HG03457 (cell line): ENCODE results near the gene GIMAP8.

ENCODE experiments used
- ATAC-seq: cut with Tn5 transposase; IDR thresholded peaks from one replicate; pipeline ENCODE4 v1.9.1; 2021; ENCODE audit warnings: moderate number of reproducible peaks; ENCODE audit not compliant: unreplicated experiment

Gene GIMAP8

GRCh38 chr7:150410680-150411346 is 39.6 kb upstream of the GIMAP8 start:
- no peak for ATAC-seq

DNA sequence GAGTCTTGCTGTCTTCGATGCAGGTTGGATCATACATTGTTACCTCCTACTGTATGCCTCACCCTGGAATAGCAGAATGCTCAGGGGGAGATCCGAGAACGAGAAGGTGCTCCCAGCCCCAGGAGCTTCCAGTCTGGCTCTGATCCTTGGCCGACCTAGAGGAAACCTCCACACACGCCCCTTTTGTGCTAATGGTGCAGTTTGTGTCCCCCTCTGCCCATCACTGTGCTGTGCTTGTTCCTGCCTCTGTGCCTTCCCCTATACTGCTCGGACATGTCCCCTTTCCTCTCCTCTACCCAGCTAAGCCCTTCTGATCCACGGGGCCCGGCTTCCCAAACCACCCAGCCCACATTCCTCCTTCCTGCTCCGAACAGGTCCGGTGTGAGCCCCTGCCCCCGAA is 38.8 kb upstream of the GIMAP8 start:
- no peak for ATAC-seq

DNA sequence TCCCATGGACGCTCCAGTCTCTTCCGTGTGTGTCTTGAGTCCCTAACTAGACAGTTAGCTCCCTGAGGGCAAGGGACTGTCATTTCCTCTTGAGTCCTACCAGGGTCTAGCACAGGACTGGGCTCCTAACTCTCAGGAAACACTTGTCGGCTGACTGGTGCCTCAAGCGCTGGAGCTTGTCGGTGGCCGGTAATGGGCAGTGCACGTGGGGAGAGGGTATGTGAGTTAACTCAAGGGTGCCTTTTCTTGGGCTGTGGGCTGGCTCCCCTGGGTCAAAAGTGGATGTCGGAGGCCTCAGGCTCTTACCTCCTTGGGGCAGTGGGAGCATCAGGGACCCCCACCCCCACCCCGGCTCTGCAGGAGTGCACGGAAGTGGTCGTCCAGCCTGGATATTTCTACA is 38.4 kb upstream of the GIMAP8 start:
- no peak for ATAC-seq

GRCh38 chr7:150412518-150413488 is 37.6 kb upstream of the GIMAP8 start:
- ATAC-seq = no peak

- ATAC-seq = no peak
Measured at GRCh38 chr7:150413640-150414081, 36.8 kb upstream of the GIMAP8 start.

DNA sequence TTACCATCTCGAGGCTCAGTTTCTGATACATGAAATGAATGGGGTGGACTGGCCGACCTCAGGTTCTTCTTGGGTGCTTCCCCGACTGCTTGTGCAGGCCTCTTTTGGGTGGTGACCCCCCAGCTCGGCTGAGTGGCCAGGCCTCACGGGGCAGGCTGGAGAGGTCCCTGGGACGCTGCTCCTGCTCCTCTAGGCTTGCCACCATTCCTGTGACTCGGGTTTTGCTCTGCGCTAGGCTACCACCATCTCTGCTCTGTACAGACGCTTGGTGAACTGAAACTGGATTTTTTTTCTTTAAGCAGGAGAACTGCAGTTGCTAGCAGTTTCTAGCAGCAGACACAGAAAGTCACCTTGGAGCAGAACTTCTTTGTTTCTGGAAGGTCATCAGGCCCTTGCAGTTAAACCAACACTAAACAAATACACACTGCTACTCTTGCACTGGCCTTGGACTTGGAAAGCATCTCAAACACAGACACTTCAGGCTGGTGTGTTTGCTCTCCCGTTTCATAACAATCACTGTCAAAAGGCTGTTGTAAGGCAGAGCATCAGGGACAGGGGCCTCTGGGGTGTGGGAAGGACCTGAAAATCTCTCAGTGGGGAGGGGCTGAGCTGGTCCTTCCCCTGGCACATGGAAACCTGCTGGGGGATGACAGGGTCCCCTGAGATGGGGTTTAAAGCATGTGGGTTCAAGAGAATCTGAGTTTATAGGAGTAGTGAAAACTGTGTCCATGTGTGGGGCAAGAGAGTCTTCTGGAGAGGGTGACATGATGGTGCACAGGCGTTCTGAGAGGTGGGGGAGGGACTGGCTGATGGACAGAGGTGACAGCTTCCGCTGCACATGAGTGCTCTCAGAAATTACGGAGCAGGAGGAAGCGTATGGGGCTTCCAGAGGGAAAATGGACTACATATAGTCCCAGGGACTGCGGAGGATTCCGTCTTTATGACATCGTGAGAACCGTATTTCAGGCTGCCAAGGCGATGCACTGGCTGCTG is 35.0 kb upstream of the GIMAP8 start:
- no peak for ATAC-seq

DNA sequence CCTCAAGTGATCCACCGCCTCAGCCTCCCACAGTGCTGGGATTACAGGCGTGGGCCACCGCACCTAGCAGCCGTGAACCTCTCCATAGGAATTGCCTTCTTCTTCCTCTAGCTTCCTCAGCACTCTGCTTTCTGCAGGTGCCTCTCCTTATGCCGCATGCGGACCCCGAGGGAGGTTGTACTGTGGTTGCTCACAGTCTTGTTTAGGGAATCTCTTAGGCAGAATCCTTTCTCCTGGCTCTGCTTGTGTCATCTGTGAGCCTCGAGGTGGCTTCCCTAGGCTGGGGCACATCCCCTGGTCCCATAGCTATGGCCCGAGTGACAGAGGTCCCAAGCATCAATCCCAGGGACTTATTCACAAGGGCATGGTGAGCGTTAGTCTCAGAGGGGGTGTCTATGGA is 33.2 kb upstream of the GIMAP8 start:
- ATAC-seq = no peak

DNA sequence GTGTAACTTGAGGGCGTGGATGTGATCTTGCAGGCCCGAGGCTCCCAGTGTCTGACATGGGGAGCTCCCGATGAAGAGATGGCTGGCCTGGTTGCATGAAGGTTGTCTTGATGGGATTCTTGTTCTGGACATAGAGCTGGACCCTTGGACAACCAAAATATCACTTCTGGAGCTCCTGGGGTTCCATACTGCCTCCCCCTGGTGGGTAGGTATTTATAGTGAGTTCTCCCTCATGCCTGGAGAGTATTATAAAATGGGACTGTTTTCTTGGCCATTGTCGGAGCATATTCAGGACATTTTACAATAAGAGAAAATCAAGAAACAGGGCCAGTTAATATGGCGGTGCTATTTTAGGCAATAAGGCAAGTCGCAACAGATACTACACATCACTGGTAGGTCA is 32.6 kb upstream of the GIMAP8 start:
- no peak for ATAC-seq

DNA sequence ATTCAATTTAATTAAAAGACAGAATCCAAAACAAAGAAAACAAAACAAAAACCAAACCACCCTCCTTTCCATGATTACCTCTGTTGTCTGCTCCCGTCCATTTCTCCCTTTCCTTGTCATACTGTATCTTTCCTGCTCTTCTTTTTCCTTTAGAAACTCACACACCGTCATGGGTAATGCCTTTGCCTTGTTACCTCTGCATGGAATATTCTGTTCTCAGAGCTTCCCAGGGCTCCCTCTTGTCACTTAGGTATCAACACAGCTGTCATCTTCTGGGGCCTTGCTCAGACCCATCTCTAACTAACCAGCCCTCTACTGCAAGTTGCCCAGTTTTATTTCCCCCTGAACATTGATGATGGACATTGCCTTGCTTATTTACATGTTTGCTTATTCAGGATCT is 30.2 kb upstream of the GIMAP8 start:
- ATAC-seq = no peak

DNA sequence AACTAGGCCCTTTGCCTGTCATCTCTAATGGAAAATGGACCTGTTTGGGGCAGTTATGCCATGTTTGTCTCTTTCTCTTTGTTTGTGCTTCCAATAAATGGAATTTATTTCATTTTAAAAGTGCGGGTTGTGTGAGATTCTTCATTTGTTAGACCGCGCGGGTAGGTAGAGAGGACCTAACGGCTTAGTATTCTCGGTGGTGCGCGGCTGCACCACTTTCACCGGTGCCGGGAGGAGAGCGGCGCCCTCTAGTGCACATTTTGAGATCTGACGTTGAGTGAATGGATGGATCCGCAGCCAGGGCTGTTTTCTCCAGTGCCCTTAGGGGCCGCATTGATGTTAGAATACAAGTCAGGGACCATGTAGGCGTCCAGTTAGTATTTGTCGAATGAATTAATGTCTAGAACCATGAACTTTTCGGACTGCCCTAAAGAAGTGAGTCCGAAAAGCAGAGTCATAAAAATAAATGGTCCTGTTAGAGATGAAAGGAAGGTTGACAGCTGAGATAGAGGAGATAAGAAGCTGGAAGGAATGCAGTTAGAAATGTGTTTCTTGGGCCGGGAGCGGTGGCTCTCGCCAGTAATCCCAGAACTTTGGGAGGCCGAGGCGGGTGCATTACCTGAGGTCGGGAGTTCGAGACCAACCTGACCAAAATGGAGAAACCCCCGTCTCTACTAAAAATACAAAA is 29.3 kb upstream of the GIMAP8 start:
- peak; percentile 83 for ATAC-seq

DNA sequence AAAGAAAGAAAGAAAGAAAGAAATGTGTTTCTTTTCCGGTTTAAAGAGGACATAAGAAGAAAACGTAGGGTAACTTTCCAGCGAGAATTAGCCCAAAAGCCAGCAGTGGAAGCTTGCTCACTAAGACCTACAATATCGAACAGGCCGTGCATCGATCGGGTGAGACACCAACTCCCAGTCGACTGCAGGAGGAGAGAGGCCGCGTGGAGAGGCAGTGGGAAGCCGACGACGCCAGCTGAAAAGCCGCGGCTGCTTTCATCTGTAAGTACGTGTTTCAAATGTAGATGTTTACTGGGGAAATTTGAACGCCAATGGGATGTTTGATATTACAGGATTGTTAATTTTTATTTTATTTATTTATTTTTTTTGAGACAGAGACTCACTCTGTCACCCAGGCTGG is 28.6 kb upstream of the GIMAP8 start:
- ATAC-seq = no peak

DNA sequence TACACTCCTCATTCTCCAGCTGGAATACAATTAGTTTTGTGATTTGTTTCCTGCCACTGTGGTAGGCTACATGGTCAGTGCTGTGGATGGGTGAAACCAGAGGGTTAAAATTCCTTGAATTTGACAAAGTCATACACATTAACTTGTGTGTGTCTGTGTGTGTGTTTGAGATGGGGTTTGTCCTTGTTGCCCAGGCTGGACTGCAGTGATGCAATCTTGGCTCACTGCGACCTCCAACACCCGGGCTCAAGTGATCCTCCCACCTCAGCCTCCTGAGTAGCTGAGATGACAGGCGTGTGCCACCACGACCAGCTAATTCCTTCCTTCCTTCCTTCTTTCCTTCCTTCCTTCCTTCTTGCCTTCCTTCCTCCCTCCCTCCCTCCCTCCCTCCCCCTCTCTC is 24.8 kb upstream of the GIMAP8 start:
- no peak for ATAC-seq

DNA sequence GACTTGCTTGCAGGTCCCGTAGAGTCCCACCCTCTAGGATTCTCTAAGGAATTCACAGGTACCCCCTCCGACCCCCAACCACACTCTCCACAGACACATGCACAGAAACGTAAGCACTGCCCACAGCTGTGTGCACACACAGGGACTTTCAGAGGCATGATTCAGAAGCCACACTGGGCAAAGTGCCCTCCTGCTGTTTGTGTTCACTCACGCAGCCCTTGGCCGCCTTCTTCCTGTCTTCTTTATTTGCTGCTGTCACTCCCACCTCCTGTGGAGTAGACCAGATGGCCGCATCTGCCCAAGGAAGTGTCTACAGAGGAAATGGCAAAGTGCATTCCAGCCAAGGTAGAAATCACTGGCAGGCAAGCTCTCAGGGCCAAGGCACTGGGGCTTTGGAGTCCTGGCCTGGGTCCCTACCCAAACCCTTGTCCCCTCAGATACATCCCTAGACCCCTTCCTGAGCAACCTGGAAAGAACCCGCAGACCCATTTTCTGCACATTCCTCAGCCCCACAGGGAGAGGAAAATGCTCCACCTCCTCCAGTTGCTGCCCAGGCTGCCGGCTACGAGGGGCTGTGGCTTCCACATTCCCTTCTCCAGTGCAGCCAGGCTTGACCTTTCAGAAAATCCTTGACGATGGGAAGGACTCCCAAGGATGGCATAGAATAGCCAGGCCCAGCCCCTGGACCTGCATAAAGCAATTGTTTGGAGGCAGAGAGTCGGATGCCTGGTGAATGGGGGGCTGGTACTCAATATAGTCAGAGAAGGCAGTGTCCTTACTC is 21.6 kb upstream of the GIMAP8 start:
- ATAC-seq = no peak

GRCh38 chr7:150429699-150430098 is 20.7 kb upstream of the GIMAP8 start:
- ATAC-seq = no peak

DNA sequence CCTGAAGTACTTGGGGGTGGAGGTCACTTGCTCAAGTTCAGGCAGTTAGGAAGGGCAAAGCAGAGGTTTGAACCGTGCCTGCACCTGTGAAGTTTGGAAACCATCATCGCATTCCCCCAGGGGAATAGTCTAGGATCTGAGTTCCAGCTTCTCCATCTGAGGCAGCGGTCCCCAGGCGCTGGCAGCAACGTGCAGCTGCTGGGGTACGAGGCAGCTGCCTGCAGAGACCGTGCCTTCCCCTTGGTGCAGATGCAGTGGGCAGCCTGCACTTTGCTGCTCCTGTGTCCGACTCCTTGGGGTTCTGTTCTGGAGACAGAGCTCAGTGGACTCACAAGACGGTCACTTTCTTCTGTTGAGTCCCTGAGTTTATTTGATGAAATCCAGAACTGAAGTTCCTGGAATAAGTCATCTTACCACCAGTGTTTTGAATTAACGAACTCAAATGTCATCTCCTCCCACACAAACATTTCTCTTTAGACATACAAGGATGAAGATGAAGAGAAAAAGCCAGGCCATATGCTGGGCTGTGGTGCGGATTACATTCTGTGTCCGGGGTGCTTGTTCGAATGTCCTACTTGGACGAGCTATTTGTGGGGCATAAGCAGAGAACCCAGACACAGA is 19.9 kb upstream of the GIMAP8 start:
- ATAC-seq = no peak

- ATAC-seq = no peak
Measured at GRCh38 chr7:150431839-150432658, 18.4 kb upstream of the GIMAP8 start.

DNA sequence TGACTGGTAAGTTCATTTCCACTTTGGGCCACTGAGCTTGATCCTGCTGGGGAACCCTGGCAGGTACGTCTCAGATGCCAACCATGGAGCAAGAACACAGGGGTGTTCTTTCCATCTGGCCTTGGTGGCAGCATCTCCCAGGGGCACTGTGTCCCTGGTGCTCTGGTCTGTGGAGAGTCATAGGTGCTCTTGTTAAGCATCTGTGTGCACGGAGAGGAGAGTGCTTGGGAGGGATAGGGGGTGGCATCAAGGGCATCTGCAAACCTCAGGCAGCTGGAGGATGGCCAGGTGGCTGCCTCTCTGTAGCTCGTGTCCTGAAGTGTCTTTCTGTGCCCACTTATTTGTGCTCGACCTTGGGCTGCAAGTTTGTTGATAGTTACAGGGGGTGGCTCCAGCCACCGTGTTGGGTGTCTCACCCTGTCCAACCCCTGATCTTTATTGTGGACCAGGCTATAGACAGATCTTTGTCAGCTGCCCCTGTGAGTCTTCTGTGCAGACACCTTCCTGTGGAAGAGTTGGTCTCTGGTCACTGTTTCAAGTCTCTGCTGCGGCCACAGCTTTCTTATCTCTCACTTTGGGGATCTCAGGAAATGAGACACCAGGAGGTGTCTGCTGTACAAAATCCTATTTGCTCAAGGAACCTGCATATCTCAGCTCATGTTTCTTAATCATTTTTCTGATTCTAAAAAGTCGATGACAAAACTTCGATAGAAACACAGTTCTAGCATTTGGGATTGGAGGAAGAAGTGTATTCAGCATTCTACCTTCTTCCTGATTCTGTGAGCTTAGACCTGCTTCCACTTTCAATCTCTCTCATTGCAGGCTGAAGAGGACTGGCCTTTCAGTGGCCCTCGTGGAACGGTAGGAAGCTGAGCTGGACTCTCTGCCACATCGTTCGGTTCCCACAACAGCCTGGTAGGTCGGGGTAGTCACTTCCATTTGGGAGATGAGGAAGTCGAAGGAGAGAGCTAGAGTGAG is 17.2 kb upstream of the GIMAP8 start:
- no peak for ATAC-seq
